HCT116 (cell line): ENCODE measurements around the gene STAG1. TPM values are rescaled to one million over a fixed set of nuclear protein-coding genes. Genes with fewer than 3 reads are reported as not detected.

ENCODE experiments used
- ATAC-seq: fragments of 200-7000 bp; cut with Tn5 transposase; 2 replicates; pipeline ENCODE4 v1.9.1; 2020; ENCODE audit warnings: mild to moderate bottlenecking, moderate library complexity
- BruUV-seq: library from RNA; stranded (reverse); fragments of 400-500 nt; replicated peaks from 2 replicates; lab custom pipeline; 2021; lab: Mats Ljungman, UMichigan
- CTCF ChIA-PET: fragments of 300-600 bp; sonication (Branson Sonifier 250); formaldehyde crosslinking; loops from one replicate; lab custom pipeline; 2021; ENCODE audit warnings: antibody characterized with exemption; lab: Charles Lee
- POLR2A ChIA-PET: fragments of 300-600, 350-600 bp; sonication (Branson Sonifier 250); formaldehyde crosslinking; loops from one replicate; lab custom pipeline; 2021; ENCODE audit warnings: antibody characterized with exemption; lab: Charles Lee
- RAD21 ChIA-PET, 2 experiments: fragments of 300-600 bp; sonication (Branson Sonifier 250); formaldehyde crosslinking; loops; one replicate each; lab custom pipeline; 2023; ENCODE audit warnings: low total read pairs in 2 of 2; ENCODE audit not compliant: uncharacterized antibody in 2 of 2, unreplicated experiment in 2 of 2, low non-redundant PET in 1 of 2; lab: Charles Lee
- DNase-seq: peaks from one replicate; pipeline ENCODE4 v3.0.0-alpha.2; 2010; ENCODE audit warnings: low read depth, low spot score
- H2AFZ ChIP-seq: fragments of 200-600 bp; shearing (Covaris generic), sonication (generic); 2 replicates; pipeline ENCODE4 v1.6.1; 2017; ENCODE audit warnings: low read depth, mixed run types, mixed read lengths, antibody characterized with exemption, low read length; ENCODE audit not compliant: poor library complexity, severe bottlenecking
- H3K27ac ChIP-seq: 2 replicates; pipeline ENCODE4 v1.5.1; 2012; ENCODE audit warnings: low read depth, low read length
- H3K27me3 ChIP-seq: fragments of 200-600 bp; sonication (generic); 2 replicates; pipeline ENCODE4 v1.6.1; 2016; ENCODE audit warnings: mixed run types, low read length, mixed read lengths; ENCODE audit not compliant: insufficient read depth
- H3K36me3 ChIP-seq, 2 experiments: fragments of 200-500 bp in 1 of 2; fragments of 200-600 bp in 1 of 2; sonication (Bioruptor generic) in 1 of 2; sonication (generic) in 1 of 2; 2 replicates each; pipeline versions ENCODE4 v1.5.1 to v1.6.1; 2014 to 2016; ENCODE audit warnings: low read length in 2 of 2, inconsistent platforms in 1 of 2, mixed read lengths in 1 of 2, mixed run types in 1 of 2; ENCODE audit not compliant: insufficient read depth in 2 of 2, control insufficient read depth in 1 of 2
- H3K4me1 ChIP-seq, 2 experiments: fragments of 200-600 bp in 1 of 2; sonication (generic) in 1 of 2; 2 replicates each; pipeline versions ENCODE4 v1.5.1 to v1.6.1; 2012 to 2017; ENCODE audit warnings: low read length in 2 of 2, inconsistent platforms in 1 of 2, mild to moderate bottlenecking in 1 of 2, mixed read lengths in 1 of 2, mixed run types in 1 of 2, moderate library complexity in 1 of 2; ENCODE audit not compliant: insufficient read depth in 2 of 2, control insufficient read depth in 1 of 2
- H3K4me2 ChIP-seq: fragments of 200-600 bp; sonication (generic); 2 replicates; pipeline ENCODE4 v1.6.1; 2017; ENCODE audit warnings: mixed run types, low read length, mixed read lengths
- H3K4me3 ChIP-seq, 2 experiments: fragments of 200-600 bp in 1 of 2; sonication (generic) in 1 of 2; replicated peaks in 1 of 2; 2 replicates each; pipeline ENCODE4 v1.5.1; 2011 to 2016; ENCODE audit warnings: low read length in 2 of 2, control low read depth in 1 of 2, low read depth in 1 of 2, mild to moderate bottlenecking in 1 of 2, mixed read lengths in 1 of 2, mixed run types in 1 of 2
- H3K79me2 ChIP-seq: fragments of 200-600 bp; sonication (generic); 2 replicates; pipeline ENCODE4 v1.6.1; 2017; ENCODE audit warnings: mild to moderate bottlenecking, mixed run types, low read length, moderate library complexity, mixed read lengths; ENCODE audit not compliant: insufficient read depth
- H3K9ac ChIP-seq: fragments of 200-600 bp; sonication (generic); 2 replicates; pipeline ENCODE4 v1.6.1; 2016; ENCODE audit warnings: low read length, mixed read lengths
- H3K9me2 ChIP-seq: fragments of 200-600 bp; sonication (generic), shearing (Covaris generic); 2 replicates; pipeline ENCODE4 v1.6.1; 2017; ENCODE audit warnings: mixed run types, mild to moderate bottlenecking, moderate library complexity; ENCODE audit not compliant: insufficient read depth
- H3K9me3 ChIP-seq, 2 experiments: fragments of 200-500 bp in 1 of 2; fragments of 200-600 bp in 1 of 2; sonication (Bioruptor generic) in 1 of 2; sonication (generic) in 1 of 2; 2 replicates each; pipeline ENCODE4 v1.6.1; 2014 to 2017; ENCODE audit warnings: low read length in 2 of 2, mixed read lengths in 2 of 2, inconsistent platforms in 1 of 2, low read depth in 1 of 2, mild to moderate bottlenecking in 1 of 2, mixed run types in 1 of 2, moderate library complexity in 1 of 2; ENCODE audit not compliant: control insufficient read depth in 1 of 2, insufficient read depth in 1 of 2
- H4K20me1 ChIP-seq: fragments of 200-600 bp; sonication (generic), shearing (Covaris generic); 2 replicates; pipeline ENCODE4 v1.6.1; 2017; ENCODE audit warnings: mixed run types, mild to moderate bottlenecking, moderate library complexity; ENCODE audit not compliant: insufficient read depth
- CBX3 ChIP-seq: IDR thresholded peaks from 2 replicates; pipeline ENCODE4 v1.6.1; 2012; ENCODE audit warnings: low read depth
- CEBPB ChIP-seq: IDR thresholded peaks from 2 replicates; pipeline ENCODE4 v1.6.1; 2012; ENCODE audit warnings: low read depth
- ELF1 ChIP-seq: IDR thresholded peaks from 2 replicates; pipeline ENCODE4 v1.6.1; 2012; ENCODE audit warnings: low read depth, borderline replicate concordance
- EZH2 ChIP-seq: fragments of 200-600 bp; sonication (generic); IDR thresholded peaks from 2 replicates; pipeline ENCODE4 v1.6.1; 2017; ENCODE audit warnings: antibody characterized with exemption, mixed run types
- FOSL1 ChIP-seq: IDR thresholded peaks from 2 replicates; pipeline ENCODE4 v1.6.1; 2012; ENCODE audit warnings: low read depth
- JUND ChIP-seq: IDR thresholded peaks from 2 replicates; pipeline ENCODE4 v1.6.1; 2012
- RAD21 ChIP-seq: IDR thresholded peaks from 2 replicates; pipeline ENCODE4 v1.6.1; 2012; ENCODE audit warnings: low read depth, mild to moderate bottlenecking
- SP1 ChIP-seq: IDR thresholded peaks from 2 replicates; pipeline ENCODE4 v1.6.1; 2012; ENCODE audit warnings: low read depth
- ZNF274 ChIP-seq: fragments of 200-500 bp; sonication (Bioruptor generic); IDR thresholded peaks from 2 replicates; pipeline ENCODE4 v1.6.1; 2014; ENCODE audit warnings: mild to moderate bottlenecking, low read depth, low read length, inconsistent platforms
- intact Hi-C: fragments of 100-400 bp; cut with micrococcal nuclease; formaldehyde crosslinking; loops from 2 replicates; pipeline ENCODE4 v1.10.0; 2022
- total RNA-seq: library from RNA; stranded (reverse); gene quantifications from one replicate; pipeline ENCODE4 v1.2.1, GENCODE V29; 2021; ENCODE audit not compliant: unreplicated experiment
- TF ChIP-seq, protein P1 (sequence below): IDR thresholded peaks from 2 replicates; pipeline ENCODE4 v1.6.1; 2012
- TF ChIP-seq, protein P2 (sequence below): IDR thresholded peaks from 2 replicates; pipeline ENCODE4 v1.6.1; 2012
- TF ChIP-seq, protein P3 (sequence below), 3 experiments: fragments of 200-600 bp in 1 of 3; sonication (generic) in 1 of 3; IDR thresholded peaks in 2 of 3; conservative IDR thresholded peaks in 1 of 3; 2 replicates each; pipeline ENCODE4 v1.5.1; 2012 to 2017; ENCODE audit warnings: low read depth in 2 of 3, low read length in 2 of 3, antibody characterized with exemption in 1 of 3, borderline replicate concordance in 1 of 3, control low read depth in 1 of 3, mild to moderate bottlenecking in 1 of 3, mixed read lengths in 1 of 3, mixed run types in 1 of 3, moderate library complexity in 1 of 3; ENCODE audit not compliant: insufficient read depth in 1 of 3

Gene STAG1
- total RNA-seq, 1 experiment from 2014 or later, result 29.4 TPM

DNA sequence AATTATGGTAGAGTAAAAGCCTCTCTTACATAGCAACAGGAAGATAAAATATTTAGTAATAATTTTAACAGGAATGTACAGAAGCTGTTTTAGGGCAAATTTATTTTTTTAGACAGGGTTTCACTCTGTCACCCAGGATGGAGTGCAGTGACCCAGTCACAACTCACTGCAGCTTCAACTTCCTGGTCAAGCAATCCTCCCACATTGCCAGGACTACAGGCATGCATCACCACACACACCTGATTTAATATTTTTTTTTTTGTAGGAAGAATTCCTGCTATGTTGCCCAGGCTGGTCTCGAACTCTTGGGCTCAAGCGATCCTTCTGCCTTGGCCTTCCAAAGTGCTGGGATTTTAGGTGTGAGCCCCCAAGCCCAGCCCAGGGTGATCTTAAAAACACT lies 440.9 kb downstream of the STAG1 start:
- CTCF ChIA-PET, result no interaction called here
- Histone ChIP-seq H4K20me1 (no peaks in the 10 kb centered on the region), H3K36me3 (no peaks in the 10 kb centered on the region), H2AFZ (no peak overlapping the region), H3K27ac (no peak overlapping the region), H3K4me1 (no peaks in the 10 kb centered on the region), H3K79me2 (no peaks in the 10 kb centered on the region), H3K4me3 (no peak overlapping the region), H3K27me3 (no peaks in the 10 kb centered on the region), H3K9me3 (no peaks in the 10 kb centered on the region), H3K9ac (no peak overlapping the region), H3K9me2 (no peaks in the 10 kb centered on the region)
- no TSS peak for BruUV-seq
- ATAC-seq, result no peak
- DNase-seq, result no peak
- intact Hi-C loops, result no loop called here
- POLR2A ChIA-PET, result no interaction called here
- RAD21 ChIA-PET, result no interaction called here
- no peak for TF ChIP-seq ELF1
- TF ChIP-seq, protein P1, sequence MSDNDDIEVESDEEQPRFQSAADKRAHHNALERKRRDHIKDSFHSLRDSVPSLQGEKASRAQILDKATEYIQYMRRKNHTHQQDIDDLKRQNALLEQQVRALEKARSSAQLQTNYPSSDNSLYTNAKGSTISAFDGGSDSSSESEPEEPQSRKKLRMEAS, result no peak
- no peak for TF ChIP-seq JUND
- no peak for TF ChIP-seq SP1
- TF ChIP-seq, protein P2, sequence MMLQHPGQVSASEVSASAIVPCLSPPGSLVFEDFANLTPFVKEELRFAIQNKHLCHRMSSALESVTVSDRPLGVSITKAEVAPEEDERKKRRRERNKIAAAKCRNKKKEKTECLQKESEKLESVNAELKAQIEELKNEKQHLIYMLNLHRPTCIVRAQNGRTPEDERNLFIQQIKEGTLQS, result no peak
- no peak for TF ChIP-seq CEBPB
- TF ChIP-seq EZH2, result no peak
- TF ChIP-seq ZNF274, result no peak
- no peak for TF ChIP-seq CBX3
- TF ChIP-seq FOSL1, result no peak
- TF ChIP-seq, all 23 proteins: peak for 0
- H3K4me2 ChIP-seq, result no peak overlapping the region

DNA sequence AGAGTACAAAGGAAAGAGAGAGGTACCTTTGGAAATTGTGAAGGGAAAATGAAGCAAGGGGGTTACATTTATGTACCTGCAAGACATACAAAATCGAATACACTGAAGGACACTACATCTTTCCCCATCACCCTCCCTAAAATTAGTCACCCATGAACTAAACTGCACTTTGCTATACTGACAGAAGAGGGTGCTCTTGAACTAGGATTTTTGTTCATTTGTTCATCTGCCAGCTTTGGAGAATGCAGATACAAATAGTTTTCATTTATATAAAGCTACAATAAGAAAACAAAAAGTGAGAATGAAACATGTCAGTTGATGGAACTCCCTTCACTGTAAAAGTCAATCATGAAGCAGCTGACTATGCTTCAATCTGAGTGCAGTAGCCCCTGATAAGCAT lies 446.3 kb downstream of the STAG1 start:
- H3K9me2 ChIP-seq, result no peaks in the 10 kb centered on the region
- H3K4me3 ChIP-seq, result no peak overlapping the region
- intact Hi-C loops, result loop anchor here (1.0 to 5.0 kb wide), 3 partner anchors 229 to 707 kb away; partner anchors contain the start of gene STAG1
- H3K27ac ChIP-seq, result no peak overlapping the region
- TF ChIP-seq ZNF274 (no peak), RAD21 (peak; percentile 79), SP1 (no peak)
- TF ChIP-seq, protein P3, sequence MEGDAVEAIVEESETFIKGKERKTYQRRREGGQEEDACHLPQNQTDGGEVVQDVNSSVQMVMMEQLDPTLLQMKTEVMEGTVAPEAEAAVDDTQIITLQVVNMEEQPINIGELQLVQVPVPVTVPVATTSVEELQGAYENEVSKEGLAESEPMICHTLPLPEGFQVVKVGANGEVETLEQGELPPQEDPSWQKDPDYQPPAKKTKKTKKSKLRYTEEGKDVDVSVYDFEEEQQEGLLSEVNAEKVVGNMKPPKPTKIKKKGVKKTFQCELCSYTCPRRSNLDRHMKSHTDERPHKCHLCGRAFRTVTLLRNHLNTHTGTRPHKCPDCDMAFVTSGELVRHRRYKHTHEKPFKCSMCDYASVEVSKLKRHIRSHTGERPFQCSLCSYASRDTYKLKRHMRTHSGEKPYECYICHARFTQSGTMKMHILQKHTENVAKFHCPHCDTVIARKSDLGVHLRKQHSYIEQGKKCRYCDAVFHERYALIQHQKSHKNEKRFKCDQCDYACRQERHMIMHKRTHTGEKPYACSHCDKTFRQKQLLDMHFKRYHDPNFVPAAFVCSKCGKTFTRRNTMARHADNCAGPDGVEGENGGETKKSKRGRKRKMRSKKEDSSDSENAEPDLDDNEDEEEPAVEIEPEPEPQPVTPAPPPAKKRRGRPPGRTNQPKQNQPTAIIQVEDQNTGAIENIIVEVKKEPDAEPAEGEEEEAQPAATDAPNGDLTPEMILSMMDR (IDR thresholded peaks at IDR 0.05 in 2 of 3, conservative IDR thresholded peaks at IDR 0.05 in 1 of 3; ENCODE audit: borderline replicate concordance in 1 of 3, insufficient read depth in 1 of 3, low read depth in 2 of 3, low read length in 2 of 3), result peak; percentile 62 to 76 (median 75); a peak in 5 of 6 replicates
- no peaks in the 10 kb centered on the region for H3K79me2 ChIP-seq
- no TSS peak for BruUV-seq
- no peak overlapping the region for H2AFZ ChIP-seq
- H3K9ac ChIP-seq, result no peak overlapping the region
- RAD21 ChIA-PET, result interaction anchor here (0.6 to 1.9 kb wide), 6 partner anchors 43 to 708 kb away, joined by 3 to 7 read pairs (median 3); partner anchors contain the start of gene STAG1 (in 2 of the 2)
- CTCF ChIA-PET, result interaction anchor here (0.6 to 2.6 kb wide), 8 partner anchors 11 to 708 kb away, joined by 3 to 38 read pairs (median 4); partner anchors contain the start of gene STAG1
- no peaks in the 10 kb centered on the region for H4K20me1 ChIP-seq
- peaks cover 2% of the 10 kb centered on the region in 2 experiments; a peak in 1 of 4 replicates for H3K36me3 ChIP-seq
- DNase-seq (peak; percentile 32), ATAC-seq (peak; percentile 74)
- no peaks in the 10 kb centered on the region for H3K9me3 ChIP-seq
- no peak overlapping the region for H3K4me2 ChIP-seq
- H3K4me1 ChIP-seq, result no peaks in the 10 kb centered on the region
- H3K27me3 ChIP-seq, result no peaks in the 10 kb centered on the region
- POLR2A ChIA-PET, result interaction anchor here (1.0 to 1.7 kb wide), 2 partner anchors 447 to 448 kb away, joined by 3 to 11 read pairs; partner anchors contain the start of gene STAG1
